K562 (cell line): ENCODE data around the gene SLC6A16. TPM values are rescaled to one million over a fixed set of nuclear protein-coding genes. Genes with fewer than 3 reads are reported as not detected.

Experiments
- ATAC-seq: fragments of 200-7000 bp; cut with Tn5 transposase; 3 replicates; pipeline ENCODE4 v1.9.1; 2020; ENCODE audit warnings: moderate library complexity
- BruUV-seq: library from RNA; stranded (reverse); fragments of 400-500 nt; replicated peaks from 2 replicates; lab custom pipeline; 2021; lab: Mats Ljungman, UMichigan
- CTCF ChIA-PET: fragments of 300-600 bp; formaldehyde crosslinking; extraction: SDS; loops from one replicate; lab custom pipeline; 2021; ENCODE audit warnings: low intra/inter-chr PET ratio; lab: Yijun Ruan, JAX
- POLR2A ChIA-PET: fragments of 300-600, 350-650 bp; sonication (Branson Sonifier 250); formaldehyde crosslinking; extraction: SDS; loops from one replicate; lab custom pipeline; 2021; ENCODE audit warnings: antibody characterized with exemption, inconsistent platforms; lab: Yijun Ruan, JAX
- DNase-seq, 4 experiments: peaks; one replicate each; pipeline versions ENCODE4 v3.0.0 to v3.0.0-alpha.2; 2011 to 2018; ENCODE audit warnings: low spot score in 3 of 4, mixed read lengths in 3 of 4; ENCODE audit errors: extremely low read depth in 1 of 4
- FAIRE-seq: peaks from 2 replicates; lab custom pipeline; 2011; peaks lifted over from hg19 to GRCh38; lab: Jason Lieb, UNC
- H2AFZ ChIP-seq: 2 replicates; pipeline ENCODE4 v1.6.0; 2011; ENCODE audit warnings: low read depth, low read length, control low read depth, inconsistent platforms
- H3K27ac ChIP-seq: fragments of 200-600 bp; 3 replicates; pipeline ENCODE4 v1.8.0; 2011; ENCODE audit warnings: low read depth, mild to moderate bottlenecking, control low read depth, inconsistent platforms, low read length, moderate library complexity, mixed read lengths; ENCODE audit errors: extremely low read depth
- H3K27me3 ChIP-seq, 2 experiments: fragments of 300-600 bp in 1 of 2; 2 replicates in 1 of 2; 3 replicates in 1 of 2; pipeline versions ENCODE4 v1.6.0 to v1.8.0; 2011; ENCODE audit warnings: inconsistent platforms in 2 of 2, low read length in 2 of 2, mild to moderate bottlenecking in 1 of 2, mixed read lengths in 1 of 2, moderate library complexity in 1 of 2; ENCODE audit not compliant: control insufficient read depth in 2 of 2, insufficient read depth in 2 of 2
- H3K36me3 ChIP-seq: fragments of 300-600 bp; 3 replicates; pipeline ENCODE4 v1.8.0; 2011; ENCODE audit warnings: mild to moderate bottlenecking, low read length, inconsistent platforms; ENCODE audit not compliant: control insufficient read depth, insufficient read depth
- H3K4me1 ChIP-seq, 2 experiments: fragments of 200-600 bp in 1 of 2; replicated peaks in 1 of 2; 2 replicates in 1 of 2; 3 replicates in 1 of 2; pipeline versions ENCODE4 v1.5.1 to v1.8.0; 2011; ENCODE audit warnings: inconsistent platforms in 2 of 2, low read length in 2 of 2, mild to moderate bottlenecking in 1 of 2, mixed read lengths in 1 of 2, moderate library complexity in 1 of 2; ENCODE audit not compliant: control insufficient read depth in 2 of 2, insufficient read depth in 2 of 2
- H3K4me2 ChIP-seq: 2 replicates; pipeline ENCODE4 v1.6.1; 2011; ENCODE audit warnings: low read length, control low read depth, inconsistent platforms, mixed read lengths; ENCODE audit not compliant: insufficient read depth
- H3K4me3 ChIP-seq: fragments of 200-600 bp; sonication (generic), shearing (Covaris generic); 2 replicates; pipeline ENCODE4 v1.5.1; 2016; ENCODE audit warnings: control low read depth, inconsistent platforms
- H3K79me2 ChIP-seq: fragments of 200-600 bp; 3 replicates; pipeline ENCODE4 v1.8.0; 2011; ENCODE audit warnings: low read length, inconsistent platforms; ENCODE audit not compliant: control insufficient read depth, insufficient read depth
- H3K9ac ChIP-seq, 2 experiments: 2 replicates each; pipeline versions ENCODE4 v1.6.0 to v1.6.1; 2011; ENCODE audit warnings: low read depth in 2 of 2, low read length in 2 of 2, control low read depth in 1 of 2, inconsistent platforms in 1 of 2, mild to moderate bottlenecking in 1 of 2, mixed read lengths in 1 of 2; ENCODE audit not compliant: insufficient read depth in 1 of 2
- H3K9me1 ChIP-seq: one replicate; pipeline ENCODE4 v1.6.0; 2011; ENCODE audit warnings: inconsistent platforms, mild to moderate bottlenecking, low read length, moderate library complexity; ENCODE audit not compliant: control insufficient read depth, insufficient read depth
- H3K9me3 ChIP-seq: replicated peaks from 2 replicates; pipeline ENCODE4 v1.5.1; 2011; ENCODE audit warnings: low read depth, low read length, inconsistent platforms; ENCODE audit not compliant: control insufficient read depth, insufficient read depth
- H4K20me1 ChIP-seq: replicated peaks from 2 replicates; pipeline ENCODE4 v1.6.1; 2011; ENCODE audit warnings: low read length, inconsistent platforms, mixed read lengths; ENCODE audit not compliant: control insufficient read depth, insufficient read depth
- ADNP ChIP-seq: fragments of 200-800 bp; sonication (Bioruptor generic); IDR thresholded peaks from 2 replicates; pipeline ENCODE4 v1.6.1; 2016; ENCODE audit warnings: missing genetic modification characterization, missing compliant biosample characterization
- BCL6 ChIP-seq: fragments of 250-450 bp; sonication (Bioruptor Pico); IDR thresholded peaks from 2 replicates; pipeline ENCODE4 v1.4.0; 2020
- IFI16 ChIP-seq: fragments of 250-450 bp; sonication (Bioruptor Pico); IDR thresholded peaks from 2 replicates; pipeline ENCODE4 v2.1.2; 2022; ENCODE audit warnings: mild to moderate bottlenecking, inconsistent platforms
- POLR3A ChIP-seq: IDR thresholded peaks from 2 replicates; pipeline ENCODE4 v1.6.1; 2011; ENCODE audit warnings: borderline replicate concordance, mild to moderate bottlenecking, moderate library complexity; ENCODE audit not compliant: insufficient read length, insufficient read depth; ENCODE audit errors: extremely low read depth
- RBFOX2 ChIP-seq: fragments of 200-400 bp; formaldehyde crosslinking; IDR thresholded peaks from 2 replicates; pipeline ENCODE4 v1.6.1; 2017; ENCODE audit warnings: low read depth, mild to moderate bottlenecking, low read length, moderate library complexity
- SETDB1 ChIP-seq: IDR thresholded peaks from one replicate; pipeline ENCODE4 v1.6.1; 2012; ENCODE audit warnings: low read length, control low read depth, inconsistent platforms
- SLC30A9 ChIP-seq: fragments of 250-450 bp; sonication (Bioruptor Pico); IDR thresholded peaks from 2 replicates; pipeline ENCODE4 v1.8.0; 2022; ENCODE audit warnings: mild to moderate bottlenecking, moderate library complexity
- ZNF77 ChIP-seq: fragments of 250-450 bp; sonication (Bioruptor Pico); IDR thresholded peaks from 2 replicates; pipeline ENCODE4 v1.5.0; 2020
- WGBS: fragments of 100-300 bp; shearing (Covaris generic); methylation state at CpG from one replicate; pipeline ENCODE4 v1.1.6; 2016; ENCODE audit warnings: low coverage, mixed read lengths; ENCODE audit not compliant: insufficient coverage; ENCODE audit errors: missing lambda C conversion rate; 5-methylcytosine and 5-hydroxymethylcytosine counted together
- in situ Hi-C: fragments of 300-500 bp; cut with MboI; formaldehyde crosslinking; loops from 4 replicates; pipeline ENCODE4 v1.15.0; 2018; ENCODE audit warnings: inconsistent platforms, mixed read lengths
- intact Hi-C: fragments of 100-400 bp; cut with micrococcal nuclease; formaldehyde crosslinking; loops from 2 replicates; pipeline ENCODE4 v1.14.2; 2022
- polyA plus RNA-seq, 8 experiments: library from polyadenylated mRNA; depleted of rRNA in 4 of 8; stranded (reverse) in 5 of 8; unstranded in 3 of 8; fragments of >200 nt; fragmentation: Nextera tagmentation in 2 of 8; fragmentation: Illumina TruSeq in 1 of 8; extraction: Ambion mirVana in 2 of 8; extraction: Trizol in 1 of 8; gene quantifications; 2 replicates each; pipeline versions ENCODE4 v1.2.1 to v1.2.3, GENCODE V29; 2011 to 2014; ENCODE audit warnings: inconsistent platforms in 1 of 8, missing spikeins in 1 of 8
- total RNA-seq, 7 experiments: library from RNA; depleted of rRNA in 6 of 7; stranded (reverse); fragments of >200 nt in 6 of 7; fragmentation: Illumina TruSeq in 2 of 7; extraction: Trizol in 2 of 7; gene quantifications; 2 replicates each; pipeline versions ENCODE4 v1.2.1 to v1.2.3, GENCODE V29; 2011 to 2021; ENCODE audit warnings: low replicate concordance in 1 of 7
- TF ChIP-seq, protein P1 (sequence below): fragments of 250-450 bp; sonication (Bioruptor Pico); IDR thresholded peaks from 2 replicates; pipeline ENCODE4 v1.8.0; 2022; ENCODE audit warnings: inconsistent platforms, mild to moderate bottlenecking, moderate library complexity, borderline replicate concordance
- TF ChIP-seq, protein P2 (sequence below): fragments of 250-450 bp; sonication (Bioruptor Pico); IDR thresholded peaks from 2 replicates; pipeline ENCODE4 v1.8.0; 2021; ENCODE audit warnings: borderline replicate concordance, mild to moderate bottlenecking, moderate library complexity; ENCODE audit not compliant: poor library complexity, severe bottlenecking

SLC6A16 gene
- total and polyA plus RNA-seq, 9 of the 15 experiments (the other 6 are each of a cell fraction or from before 2014, with no cell fraction given), result 0.05 to 0.95 (median 0.36) TPM

DNA sequence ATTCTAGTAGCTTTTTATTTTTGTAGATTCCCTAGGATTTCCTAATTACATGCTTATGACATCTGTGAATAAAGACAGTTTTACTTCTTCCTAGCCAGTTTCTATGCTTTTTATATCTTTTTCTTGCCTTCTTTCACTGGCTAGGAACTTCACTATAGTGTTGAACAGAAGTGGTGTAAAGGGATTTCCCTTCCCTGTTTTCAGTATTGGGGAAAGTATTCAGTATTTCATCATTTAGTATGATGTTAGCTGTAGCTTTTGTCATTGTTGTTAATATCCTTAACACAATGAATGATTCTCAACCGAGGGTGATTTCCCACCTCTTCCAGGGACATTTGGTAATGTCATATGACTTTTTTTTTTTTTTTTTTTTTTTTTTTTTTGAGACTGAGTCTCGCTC lies 77.3 kb downstream of the SLC6A16 start (continued):
- TF ChIP-seq, protein P1, sequence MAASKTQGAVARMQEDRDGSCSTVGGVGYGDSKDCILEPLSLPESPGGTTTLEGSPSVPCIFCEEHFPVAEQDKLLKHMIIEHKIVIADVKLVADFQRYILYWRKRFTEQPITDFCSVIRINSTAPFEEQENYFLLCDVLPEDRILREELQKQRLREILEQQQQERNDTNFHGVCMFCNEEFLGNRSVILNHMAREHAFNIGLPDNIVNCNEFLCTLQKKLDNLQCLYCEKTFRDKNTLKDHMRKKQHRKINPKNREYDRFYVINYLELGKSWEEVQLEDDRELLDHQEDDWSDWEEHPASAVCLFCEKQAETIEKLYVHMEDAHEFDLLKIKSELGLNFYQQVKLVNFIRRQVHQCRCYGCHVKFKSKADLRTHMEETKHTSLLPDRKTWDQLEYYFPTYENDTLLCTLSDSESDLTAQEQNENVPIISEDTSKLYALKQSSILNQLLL (CRISPR knock-in tag), result no peak
- TF ChIP-seq IFI16 (no peak), SLC30A9 (CRISPR knock-in tag) (no peak), RBFOX2 (no peak), POLR3A (no peak)

DNA sequence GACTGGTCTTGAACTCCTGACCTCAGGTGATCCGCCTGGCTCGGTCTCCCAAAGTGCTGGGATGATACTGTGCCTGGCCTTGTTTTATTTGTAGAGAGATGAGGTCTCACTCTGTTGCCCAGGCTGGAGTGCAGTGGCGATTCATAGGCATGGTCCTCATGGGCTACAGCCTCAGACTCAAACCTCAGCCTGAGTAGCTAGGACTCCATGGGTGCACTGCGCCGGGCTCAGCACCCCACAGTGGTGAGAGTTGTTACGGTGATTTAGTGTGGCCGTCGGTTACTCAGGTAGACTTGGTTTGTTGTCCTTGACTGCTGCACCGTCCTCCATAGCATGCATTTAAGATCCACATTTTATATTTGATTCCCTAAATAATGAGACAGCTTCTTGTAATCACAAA lies 80.7 kb downstream of the SLC6A16 start:
- Histone ChIP-seq H3K9me1 (no peaks in the 10 kb centered on the region), H3K36me3 (no peaks in the 10 kb centered on the region), H3K9ac (no peak overlapping the region), H4K20me1 (no peaks in the 10 kb centered on the region), H3K27me3 (peaks cover 4 to 8% of the 10 kb centered on the region in 2 experiments; a peak in 4 of 5 replicates), H3K4me3 (no peak overlapping the region), H2AFZ (no peak overlapping the region), H3K4me2 (no peak overlapping the region), H3K4me1 (no peaks in the 10 kb centered on the region), H3K79me2 (no peaks in the 10 kb centered on the region)
- ATAC-seq (no peak; the same call in 2 of the 3 replicates), FAIRE-seq (peak; percentile 6), DNase-seq (no peak)
- in situ Hi-C loops (no loop called here), intact Hi-C loops (no loop called here)
- ChIA-PET POLR2A (interaction anchor here (1.1 kb wide), 1 partner anchor 12 kb away, joined by 3 read pairs; no protein-coding TSS in a partner anchor), CTCF (no interaction called here)
- no peak for TF ChIP-seq ZNF77 (CRISPR knock-in tag)
- TF ChIP-seq SETDB1, result no peak
- no peak for TF ChIP-seq BCL6
- TF ChIP-seq, protein P2, sequence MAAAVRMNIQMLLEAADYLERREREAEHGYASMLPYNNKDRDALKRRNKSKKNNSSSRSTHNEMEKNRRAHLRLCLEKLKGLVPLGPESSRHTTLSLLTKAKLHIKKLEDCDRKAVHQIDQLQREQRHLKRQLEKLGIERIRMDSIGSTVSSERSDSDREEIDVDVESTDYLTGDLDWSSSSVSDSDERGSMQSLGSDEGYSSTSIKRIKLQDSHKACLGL (CRISPR knock-in tag), result no peak
- TF ChIP-seq ADNP, result no peak
- TF ChIP-seq, all 486 proteins: peak for 0
- Histone ChIP-seq H3K27ac (no peak overlapping the region), H3K9me3 (no peaks in the 10 kb centered on the region)
- 30% methylated on average over 9 of the region's 9 CpGs for WGBS
- BruUV-seq, result no TSS peak
